NCI-H1092 (cell line): ENCODE measurements around the gene KIAA0825.

ENCODE experiments used
- DNase-seq: peaks from one replicate; lab custom pipeline; 2025; lab: John Stamatoyannopoulos, UW

Gene KIAA0825

GRCh38 chr5:94243612-94244011, 374.8 kb downstream of the KIAA0825 start:
- no peak for DNase-seq

- no peak for DNase-seq
Measured at GRCh38 chr5:94240993-94241651, 377.3 kb downstream of the KIAA0825 start.

GRCh38 chr5:94240596-94240992, 377.8 kb downstream of the KIAA0825 start:
- peak; percentile 5 for DNase-seq

GRCh38 chr5:94240134-94240533, 378.3 kb downstream of the KIAA0825 start:
- DNase-seq = no peak

GRCh38 chr5:94239266-94239665, 379.1 kb downstream of the KIAA0825 start:
- DNase-seq = no peak

- DNase-seq = no peak
Measured at GRCh38 chr5:94234987-94235386, 383.4 kb downstream of the KIAA0825 start.

GRCh38 chr5:94228791-94229190, 389.6 kb downstream of the KIAA0825 start:
- no peak for DNase-seq

- DNase-seq = no peak
Measured at GRCh38 chr5:94223235-94223634, 395.2 kb downstream of the KIAA0825 start.

- no peak for DNase-seq
Measured at GRCh38 chr5:94218374-94218773, 400.0 kb downstream of the KIAA0825 start.

- no peak for DNase-seq
Measured at GRCh38 chr5:94217745-94218144, 400.7 kb downstream of the KIAA0825 start.

- DNase-seq = no peak
Measured at GRCh38 chr5:94217216-94217615, 401.2 kb downstream of the KIAA0825 start.

GRCh38 chr5:94212476-94212875, 405.9 kb downstream of the KIAA0825 start:
- no peak for DNase-seq

- DNase-seq = no peak
Measured at GRCh38 chr5:94209774-94210355, 408.5 kb downstream of the KIAA0825 start.

- DNase-seq = no peak
Measured at GRCh38 chr5:94209272-94209671, 409.1 kb downstream of the KIAA0825 start.

- DNase-seq = no peak
Measured at GRCh38 chr5:94199566-94199965, 418.8 kb downstream of the KIAA0825 start.

GRCh38 chr5:94197970-94198369, 420.4 kb downstream of the KIAA0825 start:
- DNase-seq = no peak

- no peak for DNase-seq
Measured at GRCh38 chr5:94196953-94197352, 421.5 kb downstream of the KIAA0825 start.

GRCh38 chr5:94192658-94193391, 425.6 kb downstream of the KIAA0825 start:
- no peak for DNase-seq

GRCh38 chr5:94191604-94192003, 426.8 kb downstream of the KIAA0825 start:
- no peak for DNase-seq

GRCh38 chr5:94188725-94189124, 429.7 kb downstream of the KIAA0825 start:
- DNase-seq = no peak

- no peak for DNase-seq
Measured at GRCh38 chr5:94184870-94185269, 433.5 kb downstream of the KIAA0825 start.

GRCh38 chr5:94181895-94182294, 436.5 kb downstream of the KIAA0825 start:
- DNase-seq = no peak

- no peak for DNase-seq
Measured at GRCh38 chr5:94180761-94181160, 437.6 kb downstream of the KIAA0825 start.
